HG03520 (cell line): ENCODE results near the gene TTLL1.

Source experiments
- ATAC-seq: cut with Tn5 transposase; IDR thresholded peaks from one replicate; pipeline ENCODE4 v1.9.1; 2021; ENCODE audit warnings: mild to moderate bottlenecking, moderate library complexity; ENCODE audit not compliant: unreplicated experiment

TTLL1 gene

GRCh38 chr22:43088984-43089717, at the start of gene TTLL1:
TSS of gene TTLL1 (minus strand) at chr22:43089391. CDS start at chr22:43075586, 13,805 bp downstream.
- ATAC-seq: no peak

DNA sequence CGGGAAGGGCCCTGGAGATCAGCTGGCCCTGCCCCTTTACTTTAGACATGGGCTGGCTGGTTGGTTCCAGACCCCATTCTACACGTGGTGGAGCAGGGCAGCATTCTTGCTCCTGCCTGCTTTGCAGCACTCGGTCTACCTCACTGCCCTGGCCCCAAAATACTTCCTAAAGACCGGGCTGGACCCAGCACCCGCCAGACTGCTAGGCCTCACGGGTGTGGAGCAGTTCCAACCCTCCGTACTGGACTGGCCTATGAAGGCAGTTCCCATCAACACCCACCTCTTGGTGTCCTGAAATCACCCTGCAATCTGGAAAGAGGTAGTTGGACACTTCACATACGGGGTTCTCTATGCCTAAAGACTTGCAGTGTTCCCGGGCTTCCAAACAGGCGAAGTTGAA, 47.6 kb upstream of the TTLL1 start:
- no peak for ATAC-seq

GRCh38 chr22:43136255-43136654, 47.1 kb upstream of the TTLL1 start:
- no peak for ATAC-seq

GRCh38 chr22:43135565-43135964, 46.4 kb upstream of the TTLL1 start:
- no peak for ATAC-seq

DNA sequence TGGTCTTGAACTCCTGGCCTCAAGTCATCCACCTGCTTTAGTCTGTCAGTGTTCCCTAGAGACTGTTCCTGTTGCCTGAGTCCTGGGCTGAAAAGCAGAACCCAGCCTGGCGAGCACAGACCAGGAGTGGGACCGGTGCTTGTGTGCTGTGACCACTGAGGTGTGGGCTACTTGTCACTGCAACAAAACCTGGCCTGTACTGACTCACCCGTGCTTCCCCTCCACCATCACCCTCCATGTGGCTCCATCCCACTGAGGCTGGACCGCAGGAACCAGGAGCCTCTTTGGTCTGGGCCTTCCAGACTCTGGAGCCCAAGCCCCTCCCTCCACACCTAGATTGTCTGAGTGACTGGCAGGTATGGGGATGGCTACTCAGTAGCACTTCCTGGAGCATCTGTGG, 45.4 kb upstream of the TTLL1 start:
- ATAC-seq: no peak

DNA sequence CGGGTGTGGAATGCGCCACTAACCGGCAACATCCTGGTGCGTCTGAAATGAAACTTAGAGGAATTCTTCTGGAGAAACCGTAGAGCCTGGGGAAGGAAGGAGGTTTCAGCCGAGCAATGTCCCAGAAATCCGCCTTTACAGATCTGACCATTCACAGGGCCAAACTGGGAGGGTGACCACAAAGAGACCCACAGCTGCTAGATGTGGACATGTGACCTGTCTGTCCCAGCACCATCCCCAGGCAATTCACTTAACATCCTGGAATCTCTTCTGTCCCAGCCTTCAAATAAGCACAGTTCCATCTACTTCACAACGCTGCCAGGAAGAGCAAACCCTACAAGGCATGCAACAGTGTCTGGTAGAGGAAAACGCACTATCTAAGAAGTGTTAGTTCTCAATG, 44.2 kb upstream of the TTLL1 start:
- no peak for ATAC-seq

- ATAC-seq: no peak
Observed at GRCh38 chr22:43131773-43132501, 42.7 kb upstream of the TTLL1 start.

DNA sequence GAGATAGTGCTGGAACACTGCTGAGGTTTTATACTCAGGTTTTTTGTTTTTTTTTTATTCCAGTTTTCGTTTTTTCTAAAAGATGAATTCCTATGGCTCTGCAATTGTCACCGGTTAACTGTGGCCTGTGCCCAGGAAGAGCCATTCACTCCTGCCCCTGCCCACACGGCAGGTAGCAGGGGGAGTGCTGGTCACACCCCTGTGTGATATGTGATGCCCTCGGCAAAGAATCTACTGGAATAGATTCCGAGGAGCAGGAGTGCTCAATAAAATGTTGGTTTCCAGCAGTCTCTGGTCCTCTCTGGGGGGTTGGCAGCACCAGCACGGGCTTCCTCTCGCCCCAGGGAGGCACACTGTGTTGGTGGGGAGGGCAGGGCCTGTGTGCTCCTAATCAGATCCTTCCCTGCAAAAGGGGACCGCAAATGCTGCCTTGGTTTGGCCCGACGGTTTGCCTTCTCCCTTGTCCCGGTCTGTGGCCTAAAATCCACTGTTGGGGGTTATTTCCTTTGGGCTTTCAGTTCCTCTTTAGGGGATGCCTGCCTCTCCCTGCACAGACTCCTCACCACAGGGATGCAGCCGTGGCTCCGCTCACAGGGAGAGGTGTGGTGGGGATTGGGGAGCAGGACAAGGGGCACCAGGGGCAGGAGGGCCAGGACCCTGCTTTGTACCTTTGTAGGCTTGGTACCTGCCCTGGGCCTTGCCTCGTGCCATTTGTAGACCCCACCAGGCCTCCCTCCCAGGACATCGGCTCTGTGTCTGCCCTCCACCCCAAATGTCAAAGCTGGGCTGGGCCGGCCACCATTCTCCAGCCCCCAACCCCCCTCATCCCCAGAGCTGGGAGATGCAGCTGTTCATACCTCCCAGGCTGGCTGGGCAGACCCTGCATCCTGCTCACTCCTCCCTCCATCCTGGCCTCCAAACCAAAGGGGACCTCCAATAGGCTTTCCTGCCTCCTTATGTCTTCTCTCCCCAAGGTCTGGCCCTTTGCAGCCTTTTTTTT, 40.5 kb upstream of the TTLL1 start:
- ATAC-seq: no peak

- ATAC-seq: no peak
Observed at GRCh38 chr22:43128928-43129424, 39.8 kb upstream of the TTLL1 start.

- no peak for ATAC-seq
Observed at GRCh38 chr22:43128116-43128515, 38.9 kb upstream of the TTLL1 start.

- no peak for ATAC-seq
Observed at GRCh38 chr22:43127166-43127908, 38.1 kb upstream of the TTLL1 start.

- no peak for ATAC-seq
Observed at GRCh38 chr22:43126501-43127165, 37.4 kb upstream of the TTLL1 start.

GRCh38 chr22:43118953-43119458, 29.8 kb upstream of the TTLL1 start:
- peak; percentile 51 for ATAC-seq

DNA sequence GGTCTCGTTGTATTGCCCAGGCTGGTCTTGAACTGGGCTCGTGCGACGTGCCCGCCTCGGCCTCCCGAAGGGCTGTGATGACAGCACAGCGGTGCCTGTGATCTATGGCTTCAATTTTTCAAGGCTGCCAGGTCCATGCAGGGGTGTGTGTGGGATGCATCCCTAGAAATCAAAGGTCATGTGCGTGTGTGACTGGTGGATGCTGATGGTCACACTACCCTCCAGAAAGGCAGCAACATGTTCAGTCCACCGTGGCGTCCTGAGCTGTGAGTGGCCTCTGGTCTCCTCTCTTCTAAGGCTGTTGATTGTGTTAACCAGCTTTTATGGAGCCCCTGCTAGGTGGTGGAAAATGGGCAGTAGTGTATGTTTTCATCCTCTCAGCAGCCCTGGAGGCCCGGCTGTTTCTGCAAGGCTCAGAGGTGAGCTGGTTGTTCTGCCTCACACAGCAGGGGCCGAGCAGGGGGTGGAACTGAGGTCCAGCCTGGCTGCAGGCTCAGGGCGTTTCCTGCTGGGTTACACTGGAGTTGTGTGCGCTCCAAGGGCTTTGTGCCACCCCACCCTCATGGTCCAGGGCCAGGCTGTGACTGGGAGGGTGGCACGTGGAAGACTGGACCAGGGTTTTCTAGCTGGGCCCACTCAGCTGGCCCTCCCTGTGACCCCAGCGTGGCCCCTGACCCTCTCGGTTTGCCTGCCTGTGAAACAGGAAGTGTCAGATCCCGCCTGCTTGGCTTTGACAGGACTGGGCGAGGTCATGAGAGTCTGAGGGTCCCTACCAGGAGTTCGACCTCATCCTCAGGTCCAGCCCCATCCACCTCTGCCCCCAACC, 29.0 kb upstream of the TTLL1 start:
- no peak for ATAC-seq

DNA sequence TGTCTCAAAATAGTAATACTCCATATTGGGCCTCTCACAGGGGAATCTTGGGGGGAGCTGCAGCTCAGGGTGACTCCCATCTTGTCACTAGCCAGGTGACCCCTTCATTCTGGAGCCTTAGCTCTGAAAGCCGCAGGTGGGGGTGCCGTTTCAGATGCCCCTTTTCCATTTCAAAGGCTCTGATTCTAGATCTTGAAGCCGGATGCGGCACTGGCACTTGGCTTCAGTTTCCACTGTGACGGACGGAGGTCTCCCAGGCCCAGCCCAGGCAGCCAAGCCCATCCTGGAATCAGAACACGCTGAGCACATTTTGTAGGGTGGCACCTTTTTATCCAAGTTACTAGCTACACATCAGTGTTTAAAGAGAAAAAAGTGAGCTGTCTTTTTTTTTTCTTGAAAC, 27.7 kb upstream of the TTLL1 start:
- no peak for ATAC-seq

GRCh38 chr22:43114958-43115357, 25.8 kb upstream of the TTLL1 start:
- no peak for ATAC-seq

DNA sequence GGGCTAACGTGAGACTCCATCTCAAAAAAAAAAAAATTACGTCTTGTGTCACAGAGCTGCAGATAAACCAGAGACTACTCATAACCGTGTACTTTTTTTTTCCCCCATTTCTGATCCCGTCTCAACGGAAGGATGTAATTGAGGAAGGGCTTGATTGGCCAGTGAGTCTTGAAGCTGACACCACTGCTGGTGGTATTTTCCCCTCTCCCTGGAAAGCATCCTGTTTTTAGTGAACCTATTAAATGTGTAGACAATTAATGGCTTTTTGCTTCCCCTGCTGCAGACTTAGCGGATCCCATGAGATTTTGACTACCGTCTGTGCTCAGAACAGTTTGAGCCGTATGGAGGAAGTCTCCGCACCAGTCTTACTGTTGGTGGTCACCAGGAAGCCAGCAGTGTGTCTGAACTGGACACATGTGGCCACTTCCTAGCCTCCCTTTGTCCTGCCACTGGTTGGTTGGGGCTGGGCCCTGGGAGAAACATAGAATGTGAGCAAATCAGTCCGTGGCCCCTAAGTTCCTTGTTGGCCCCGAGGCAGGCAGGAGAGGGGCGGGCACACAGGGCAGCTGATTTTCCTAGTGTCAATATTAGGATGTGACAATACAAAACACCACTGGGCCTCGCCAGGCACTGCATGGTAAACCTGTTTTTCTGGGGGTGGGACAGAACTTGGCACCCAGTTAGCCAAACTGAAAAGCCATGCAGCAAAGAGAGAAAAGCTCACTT, 24.5 kb upstream of the TTLL1 start:
- no peak for ATAC-seq
